Rectal smooth muscle tissue (tissue), 1 donor: ENCODE measurements around the gene LDB2.

Source experiments
- H3K27ac ChIP-seq: one replicate; pipeline ENCODE4 v1.7.0; 2013; ENCODE audit warnings: low read depth, low read length, inconsistent platforms
- H3K27me3 ChIP-seq: one replicate; pipeline ENCODE4 v1.7.0; 2013; ENCODE audit warnings: low read length; ENCODE audit not compliant: control insufficient read depth, insufficient read depth
- H3K36me3 ChIP-seq: one replicate; pipeline ENCODE4 v1.7.0; 2013; ENCODE audit warnings: low read length; ENCODE audit not compliant: control insufficient read depth, insufficient read depth
- H3K4me1 ChIP-seq: one replicate; pipeline ENCODE4 v1.7.0; 2013; ENCODE audit warnings: low read length; ENCODE audit not compliant: control insufficient read depth, insufficient read depth
- H3K4me3 ChIP-seq: one replicate; pipeline ENCODE4 v1.7.0; 2013; ENCODE audit warnings: low read length
- H3K9ac ChIP-seq: one replicate; pipeline ENCODE4 v1.7.0; 2013; ENCODE audit warnings: low read length

Gene LDB2

GRCh38 chr4:16752150-16752549 is 146.3 kb downstream of the LDB2 start:
- H3K4me3 ChIP-seq, result no peak overlapping the region
- no peak overlapping the region for H3K9ac ChIP-seq
- no peaks in the 10 kb centered on the region for H3K27me3 ChIP-seq

GRCh38 chr4:16750882-16751642 is 147.4 kb downstream of the LDB2 start:
- H3K4me1 ChIP-seq, result no peaks in the 10 kb centered on the region
- peaks cover 4% of the 10 kb centered on the region for H3K36me3 ChIP-seq
- no peak overlapping the region for H3K9ac ChIP-seq
- H3K27ac ChIP-seq, result no peak overlapping the region
- H3K4me3 ChIP-seq, result no peak overlapping the region
- H3K27me3 ChIP-seq, result no peaks in the 10 kb centered on the region

More at GRCh38 chr4:16752150-16752549, 146.3 kb downstream of the LDB2 start:
- H3K36me3 ChIP-seq, result peaks cover 4% of the 10 kb centered on the region
- no peak overlapping the region for H3K27ac ChIP-seq
- no peaks in the 10 kb centered on the region for H3K4me1 ChIP-seq

- Histone ChIP-seq H3K36me3 (peaks cover 4% of the 10 kb centered on the region), H3K4me3 (no peak overlapping the region), H3K27me3 (no peaks in the 10 kb centered on the region), H3K27ac (no peak overlapping the region), H3K4me1 (no peaks in the 10 kb centered on the region), H3K9ac (no peak overlapping the region)
These were observed 148.2 kb downstream of the LDB2 start for GRCh38 chr4:16750216-16750615.

GRCh38 chr4:16745887-16746286 is 152.6 kb downstream of the LDB2 start:
- Histone ChIP-seq H3K4me3 (no peak overlapping the region), H3K27me3 (no peaks in the 10 kb centered on the region), H3K27ac (no peak overlapping the region), H3K36me3 (no peaks in the 10 kb centered on the region), H3K9ac (no peak overlapping the region), H3K4me1 (no peaks in the 10 kb centered on the region)

GRCh38 chr4:16745009-16745635 is 153.3 kb downstream of the LDB2 start:
- Histone ChIP-seq H3K27me3 (no peaks in the 10 kb centered on the region), H3K36me3 (no peaks in the 10 kb centered on the region), H3K4me3 (no peak overlapping the region), H3K4me1 (no peaks in the 10 kb centered on the region), H3K27ac (no peak overlapping the region), H3K9ac (no peak overlapping the region)

- Histone ChIP-seq H3K4me1 (no peaks in the 10 kb centered on the region), H3K9ac (no peak overlapping the region), H3K27ac (no peak overlapping the region), H3K36me3 (no peaks in the 10 kb centered on the region), H3K27me3 (no peaks in the 10 kb centered on the region), H3K4me3 (no peak overlapping the region)
These were observed 157.2 kb downstream of the LDB2 start for GRCh38 chr4:16741287-16741686.

- no peaks in the 10 kb centered on the region for H3K4me1 ChIP-seq
- no peaks in the 10 kb centered on the region for H3K36me3 ChIP-seq
- H3K27ac ChIP-seq, result no peak overlapping the region
- no peak overlapping the region for H3K9ac ChIP-seq
- no peaks in the 10 kb centered on the region for H3K27me3 ChIP-seq
- no peak overlapping the region for H3K4me3 ChIP-seq
These were observed 158.3 kb downstream of the LDB2 start for GRCh38 chr4:16739997-16740624.

GRCh38 chr4:16738558-16738957 is 159.9 kb downstream of the LDB2 start:
- Histone ChIP-seq H3K4me1 (no peaks in the 10 kb centered on the region), H3K9ac (no peak overlapping the region), H3K27ac (no peak overlapping the region), H3K4me3 (no peak overlapping the region), H3K36me3 (no peaks in the 10 kb centered on the region), H3K27me3 (no peaks in the 10 kb centered on the region)

GRCh38 chr4:16733509-16733908 is 164.9 kb downstream of the LDB2 start:
- H3K4me3 ChIP-seq, result no peak overlapping the region
- no peak overlapping the region for H3K9ac ChIP-seq
- H3K27me3 ChIP-seq, result no peaks in the 10 kb centered on the region
- H3K36me3 ChIP-seq, result no peaks in the 10 kb centered on the region
- no peaks in the 10 kb centered on the region for H3K4me1 ChIP-seq
- H3K27ac ChIP-seq, result no peak overlapping the region

GRCh38 chr4:16732741-16733140 is 165.7 kb downstream of the LDB2 start:
- Histone ChIP-seq H3K36me3 (no peaks in the 10 kb centered on the region), H3K4me1 (no peaks in the 10 kb centered on the region), H3K4me3 (no peak overlapping the region), H3K27ac (no peak overlapping the region), H3K27me3 (no peaks in the 10 kb centered on the region), H3K9ac (no peak overlapping the region)

- Histone ChIP-seq H3K36me3 (no peaks in the 10 kb centered on the region), H3K27ac (no peak overlapping the region), H3K27me3 (no peaks in the 10 kb centered on the region), H3K9ac (no peak overlapping the region), H3K4me1 (no peaks in the 10 kb centered on the region), H3K4me3 (no peak overlapping the region)
These were observed 166.6 kb downstream of the LDB2 start for GRCh38 chr4:16731776-16732380.

- Histone ChIP-seq H3K27ac (no peak overlapping the region), H3K36me3 (no peaks in the 10 kb centered on the region), H3K4me1 (no peaks in the 10 kb centered on the region), H3K27me3 (no peaks in the 10 kb centered on the region), H3K9ac (no peak overlapping the region), H3K4me3 (no peak overlapping the region)
These were observed 167.8 kb downstream of the LDB2 start for GRCh38 chr4:16730522-16731205.
